Stimulated activated CD4-positive, alpha-beta T cell treated with anti-CD3 and anti-CD28 coated beads, Interleukin-12 subunit alpha, Interleukin-12 subunit beta, amount 100 ng/mL, for 4 hours (primary cell): ENCODE measurements around the gene CEP20.

ENCODE experiments used
- DNase-seq: peaks from one replicate; pipeline ENCODE4 v3.0.0-alpha.2; 2020

The CEP20 gene

GRCh38 chr16:15897121-15897780 is 8.8 kb upstream of the CEP20 start:
- DNase-seq, result no peak

- no peak for DNase-seq
These were observed 6.4 kb upstream of the CEP20 start for GRCh38 chr16:15894571-15895374.

GRCh38 chr16:15891508-15891907 is 3.1 kb upstream of the CEP20 start:
- no peak for DNase-seq

DNA sequence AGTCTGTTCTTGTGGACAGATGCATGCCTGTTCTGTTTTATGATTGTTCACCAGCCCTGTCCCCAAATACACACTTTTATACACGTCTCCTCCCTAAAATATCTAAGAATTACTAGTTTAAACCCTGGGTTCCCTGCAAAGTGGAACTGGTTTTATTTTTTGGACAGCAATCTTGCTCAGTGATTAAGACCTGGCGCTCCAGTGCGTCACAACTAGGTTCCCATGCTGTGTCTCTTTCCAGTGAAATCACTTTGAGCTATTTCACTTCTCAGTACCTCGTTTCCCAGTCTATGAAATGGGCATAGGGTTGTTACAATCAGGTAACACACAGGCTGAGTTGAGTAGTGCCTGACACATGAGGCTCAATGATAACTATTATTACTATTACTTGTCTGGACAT is 1.1 kb downstream of the CEP20 start:
- no peak for DNase-seq

DNA sequence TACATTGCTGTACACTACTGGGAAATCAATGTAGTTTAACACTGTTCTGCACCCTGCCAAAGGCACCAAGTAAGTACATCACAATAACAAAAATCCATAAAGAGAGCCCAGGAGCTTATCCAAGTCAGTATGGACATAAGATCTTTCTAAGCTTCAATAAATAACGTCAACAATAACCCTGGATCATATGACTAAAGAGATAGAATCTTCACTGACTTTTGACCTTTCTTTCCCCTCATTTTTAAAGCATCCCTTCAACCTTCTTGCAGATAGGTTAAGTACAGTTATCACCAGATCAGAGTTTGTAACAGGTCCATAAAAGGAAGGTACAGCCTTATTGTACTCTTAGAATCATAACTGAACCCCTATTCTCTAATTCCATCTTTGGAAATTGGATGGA is 2.3 kb downstream of the CEP20 start:
- DNase-seq, result no peak

DNA sequence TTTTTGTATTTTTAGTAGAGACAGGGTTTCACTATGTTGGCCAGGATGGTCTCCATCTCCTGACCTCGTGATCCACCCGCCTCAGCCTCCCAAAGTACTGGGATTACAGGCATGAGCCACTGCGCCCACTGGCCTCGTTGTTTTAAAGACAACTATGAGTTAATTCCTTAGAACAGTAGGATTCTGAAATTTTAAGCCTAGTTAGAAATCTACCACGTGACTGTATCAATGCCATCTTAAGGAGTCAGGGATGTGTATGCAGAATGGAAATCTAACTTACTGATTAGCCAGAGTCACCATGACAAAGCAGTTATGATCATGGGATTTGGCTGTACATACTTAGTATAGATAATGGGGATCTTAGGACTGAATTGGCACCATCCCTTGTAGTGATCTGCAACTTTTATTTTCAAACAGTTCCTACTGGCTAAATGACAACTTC is 2.8 kb downstream of the CEP20 start:
- no peak for DNase-seq

DNA sequence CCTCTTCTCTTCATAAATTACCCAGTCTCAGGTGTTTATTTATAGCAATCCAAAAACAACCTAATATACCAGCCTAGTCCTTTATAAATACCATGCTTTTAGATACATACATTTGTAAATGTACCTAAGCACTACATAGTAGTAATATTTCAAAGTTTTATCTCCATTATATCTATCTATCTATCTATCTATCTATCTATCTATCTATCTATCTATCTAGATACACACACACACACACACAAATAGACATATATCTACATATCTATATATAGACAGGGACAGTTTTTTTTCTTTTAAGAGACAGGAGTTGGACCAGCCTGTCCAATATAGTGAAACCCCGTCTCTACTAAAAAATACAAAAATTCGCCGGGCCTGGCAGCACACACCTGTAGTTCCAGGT is 5.8 kb downstream of the CEP20 start:
- no peak for DNase-seq

DNA sequence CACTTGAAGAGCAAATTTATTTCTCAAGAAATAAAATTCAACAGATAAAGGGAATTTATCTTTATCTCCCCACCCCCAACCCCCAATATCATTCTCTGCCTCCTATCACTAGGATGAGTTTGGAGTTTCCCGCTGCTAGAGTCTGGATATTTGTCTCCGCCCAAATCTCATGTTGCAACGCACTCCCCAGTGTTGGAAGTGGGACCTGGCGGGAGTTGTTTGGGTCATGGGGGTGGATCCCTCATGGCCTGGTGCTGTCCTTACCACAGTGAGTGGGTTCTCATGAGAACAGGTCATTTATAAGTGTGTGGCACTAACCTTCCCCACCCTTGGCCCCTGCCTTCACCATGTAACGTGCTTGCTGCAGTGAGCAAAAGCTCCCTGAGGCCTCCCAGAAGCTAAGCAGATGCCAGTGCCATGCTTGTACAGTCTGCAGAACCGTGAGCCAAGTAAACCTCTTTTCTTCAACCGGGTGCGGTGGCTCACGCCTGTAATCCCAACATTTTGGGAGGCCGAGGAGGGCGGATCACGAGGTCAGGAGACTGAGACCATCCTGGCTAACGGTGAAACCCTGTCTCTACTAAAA is 6.5 kb downstream of the CEP20 start:
- DNase-seq, result no peak

- no peak for DNase-seq
These were observed 7.7 kb downstream of the CEP20 start for GRCh38 chr16:15880434-15881308.

- no peak for DNase-seq
These were observed 9.1 kb downstream of the CEP20 start for GRCh38 chr16:15879255-15879811.

GRCh38 chr16:15876503-15876902 is 11.9 kb downstream of the CEP20 start:
- no peak for DNase-seq

- DNase-seq, result no peak
These were observed 13.6 kb downstream of the CEP20 start for GRCh38 chr16:15874745-15875314.

DNA sequence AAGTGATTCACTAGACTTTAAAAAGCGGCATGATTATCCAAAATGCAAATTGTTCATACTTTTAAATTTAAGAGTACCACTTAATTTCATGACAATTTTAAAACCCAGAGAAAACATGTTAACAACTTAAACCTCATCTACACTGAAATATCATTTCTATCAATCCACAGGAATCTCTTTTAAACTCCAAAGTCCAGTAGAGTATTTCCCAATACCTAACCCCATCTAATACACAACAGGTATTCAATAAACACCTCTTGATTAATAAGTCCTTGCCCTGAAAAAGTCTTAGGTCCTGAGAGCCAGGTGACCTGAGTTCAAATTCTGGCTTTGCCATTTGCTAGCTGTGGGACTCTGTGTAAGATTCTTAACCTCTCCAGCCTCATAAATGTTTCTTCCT is 14.7 kb downstream of the CEP20 start:
- DNase-seq, result no peak

GRCh38 chr16:15873301-15873700 is 15.1 kb downstream of the CEP20 start:
- DNase-seq, result no peak

- DNase-seq, result no peak
These were observed 18.4 kb downstream of the CEP20 start for GRCh38 chr16:15870011-15870410.

DNA sequence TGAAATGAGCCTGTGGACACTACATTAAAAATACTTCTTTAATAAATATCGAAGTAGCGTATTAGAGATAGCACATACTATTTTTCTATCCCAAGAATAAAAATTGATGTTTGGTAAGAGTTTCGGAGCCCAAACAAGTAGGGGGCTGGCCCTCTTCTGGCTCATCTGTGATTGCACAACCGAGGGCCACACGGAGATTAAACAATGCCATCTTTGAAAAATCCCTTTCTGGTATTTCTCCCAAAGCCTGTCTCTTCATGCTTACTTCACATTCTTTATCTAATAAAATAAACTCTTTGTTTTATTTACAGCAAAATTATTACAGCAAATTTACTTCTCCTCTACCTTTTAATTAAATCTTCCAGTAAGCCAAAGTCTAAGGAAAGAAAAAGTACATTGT is 22.0 kb downstream of the CEP20 start:
- no peak for DNase-seq

DNA sequence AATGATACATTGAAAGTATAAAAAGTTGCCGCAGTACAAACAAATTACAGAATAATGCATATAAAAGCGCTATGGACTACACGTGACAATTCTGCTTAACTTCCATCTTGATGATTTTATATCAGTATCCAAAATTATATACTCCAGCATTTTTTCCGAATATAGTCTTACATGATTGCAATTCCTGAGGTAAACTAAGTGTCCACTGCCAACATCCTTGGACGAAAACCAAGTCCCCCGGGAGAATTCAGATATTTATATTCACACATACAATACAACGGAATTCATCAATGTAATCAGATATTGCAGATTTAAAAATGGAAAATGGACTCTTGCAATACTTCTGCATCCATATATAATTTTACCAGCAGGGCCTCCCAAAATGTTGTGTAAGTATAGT is 22.7 kb downstream of the CEP20 start:
- no peak for DNase-seq

GRCh38 chr16:15864939-15865338 is 23.5 kb downstream of the CEP20 start:
- DNase-seq, result no peak

- DNase-seq, result no peak
These were observed 26.4 kb downstream of the CEP20 start for GRCh38 chr16:15861996-15862395.

DNA sequence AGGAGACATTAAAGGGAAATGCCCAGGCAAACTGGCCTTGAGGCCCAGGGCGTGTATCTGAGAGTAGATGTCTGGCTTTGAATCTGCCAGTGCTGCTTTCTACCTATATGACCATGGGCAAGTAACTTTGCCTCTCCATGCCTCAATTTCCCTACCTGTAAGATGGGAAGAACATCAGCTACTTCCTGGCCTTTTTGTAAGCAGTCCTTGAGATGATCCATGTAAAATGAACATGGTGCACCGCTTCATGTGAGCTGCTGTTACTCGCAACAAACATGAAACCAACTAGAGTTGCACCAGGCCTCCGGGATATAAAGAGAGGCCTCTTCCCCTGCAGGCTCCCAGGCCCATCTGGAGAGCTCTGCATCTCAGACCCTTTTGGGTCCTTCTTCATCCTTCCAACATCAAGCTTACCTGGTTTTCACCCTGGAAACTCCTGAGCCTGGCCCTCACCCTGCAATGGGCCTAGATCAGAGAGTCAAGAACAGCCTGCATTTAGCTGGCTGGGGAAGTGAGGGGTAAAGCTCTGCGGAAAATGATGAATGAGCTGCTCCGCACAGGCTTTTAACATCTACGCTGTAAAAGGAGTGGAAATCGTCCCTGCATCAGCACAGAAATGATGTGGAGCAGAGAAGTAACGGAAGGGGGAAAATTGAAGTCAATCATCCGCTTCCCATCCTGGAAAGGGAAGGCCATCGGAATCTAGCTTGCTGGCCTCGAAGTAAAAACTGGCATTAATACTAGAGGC is 29.3 kb downstream of the CEP20 start:
- no peak for DNase-seq

DNA sequence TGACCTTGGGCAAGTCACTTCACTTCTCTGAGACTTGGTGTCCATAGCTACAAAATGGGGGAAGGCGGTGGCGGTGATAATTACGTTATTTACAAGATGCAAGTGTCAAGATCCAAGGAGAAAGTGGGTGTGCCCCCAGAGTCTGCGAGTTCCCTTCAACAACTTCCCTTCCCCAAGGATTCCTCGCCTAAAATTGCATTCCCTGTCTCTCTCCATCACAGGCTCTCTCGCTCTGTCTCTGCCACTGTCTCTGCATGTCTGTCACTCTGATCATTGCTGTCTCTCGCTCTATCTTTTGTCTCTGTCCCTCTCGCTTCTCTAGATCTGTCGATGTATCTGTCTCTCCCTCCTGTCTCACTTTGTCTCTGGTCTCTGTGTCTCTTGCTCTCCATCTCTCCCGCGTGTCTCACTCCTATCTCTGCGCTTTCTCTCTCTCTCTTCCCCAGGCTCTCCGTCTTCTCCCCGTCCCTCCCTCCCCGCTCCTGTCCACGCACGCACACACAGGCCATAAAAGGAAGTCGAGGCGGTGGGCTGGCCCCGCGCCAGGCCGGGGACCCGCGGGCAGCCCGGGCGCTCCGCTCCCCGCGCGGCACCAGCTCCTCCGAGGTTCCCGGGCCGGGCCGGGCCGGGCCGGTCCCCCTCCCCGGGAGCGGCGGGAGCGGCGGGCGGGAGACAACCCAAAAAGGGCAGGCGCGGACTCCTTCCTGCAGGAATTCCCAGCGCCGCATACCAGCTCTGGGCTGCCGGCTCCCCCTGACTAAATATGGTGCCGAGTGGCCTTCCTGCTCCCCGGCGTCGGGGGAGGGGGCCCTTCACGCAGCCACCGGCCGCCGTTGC is 30.5 kb downstream of the CEP20 start:
- no peak for DNase-seq
